Naive thymus-derived CD8-positive, alpha-beta T cell (primary cell): ENCODE measurements around the gene CD5L. TPM values are rescaled to one million over a fixed set of nuclear protein-coding genes. Genes with fewer than 3 reads are reported as not detected.

Source experiments
- ATAC-seq, 2 donors: fragments of 150-1000 bp; cut with Tn5 transposase in 1 of 2; sonication (Bioruptor Pico), chemical (Tn5 transposase) in 1 of 2; 1 replicate in 1 of 2; 2 replicates in 1 of 2; pipeline ENCODE4 v1.10.0; 2021; ENCODE audit warnings: mild to moderate bottlenecking in 2 of 2, moderate library complexity in 2 of 2
- POLR2A ChIA-PET: fragments of 350-600 bp; sonication (Branson Sonifier 250); formaldehyde crosslinking; loops from one replicate; lab custom pipeline; 2021; ENCODE audit warnings: antibody characterized with exemption; lab: Charles Lee
- DNase-seq, 10 donors: peaks; one replicate each; pipeline versions ENCODE4 v3.0.0 to v3.0.0-alpha.2; 2020 to 2022
- H3K27ac Mint-ChIP-seq, 10 donors: one replicate each; pipeline ENCODE4 v1.8.0; 2020 to 2022; ENCODE audit warnings: mild to moderate bottlenecking in 10 of 10, mixed read lengths in 10 of 10, moderate library complexity in 4 of 10, inconsistent platforms in 1 of 10
- H3K27me3 Mint-ChIP-seq, 5 donors: one replicate each; pipeline ENCODE4 v1.8.0; 2021 to 2022; ENCODE audit warnings: mixed read lengths in 5 of 5
- H3K36me3 Mint-ChIP-seq, 3 donors: one replicate each; pipeline ENCODE4 v1.8.0; 2020 to 2022; ENCODE audit warnings: mixed read lengths in 3 of 3, mild to moderate bottlenecking in 2 of 3, inconsistent platforms in 1 of 3
- H3K4me1 Mint-ChIP-seq, 4 donors: one replicate each; pipeline ENCODE4 v1.8.0; 2021 to 2022; ENCODE audit warnings: mixed read lengths in 4 of 4
- H3K4me3 Mint-ChIP-seq, 10 donors: one replicate each; pipeline ENCODE4 v1.8.0; 2020 to 2022; ENCODE audit warnings: mild to moderate bottlenecking in 10 of 10, mixed read lengths in 10 of 10, moderate library complexity in 6 of 10, inconsistent platforms in 1 of 10
- H3K9me3 Mint-ChIP-seq, 9 donors: one replicate each; pipeline ENCODE4 v1.8.0; 2020 to 2022; ENCODE audit warnings: mixed read lengths in 9 of 9, mild to moderate bottlenecking in 3 of 9, inconsistent platforms in 1 of 9, moderate library complexity in 1 of 9
- polyA plus RNA-seq, 3 donors: library from polyadenylated mRNA; unstranded; fragments of 300-500 nt; fragmentation: Illumina TruSeq; gene quantifications; one replicate each; pipeline ENCODE4 v1.2.3, GENCODE V29; 2021
- total RNA-seq, 8 experiments: library from RNA in 2 of 8; stranded (reverse) in 2 of 8; gene quantifications; one replicate each; pipeline ENCODE4 v1.2.3 and lab custom pipeline; 2021 to 2026

CD5L gene
- total RNA-seq = not detected
- not detected for polyA plus RNA-seq
- 0 to 0.09 (median 0) reads per million in 6 experiments for total RNA-seq (lab: John Stamatoyannopoulos, UW)

GRCh38 chr1:157841708-157842107 lies at the start of gene CD5L:
Gene CD5L, minus strand, starts transcription at chr1:157841808. Its CDS starts 107 bp downstream, at chr1:157841701.
- ATAC-seq = no peak
- no peaks in the 10 kb centered on the region for H3K9me3 Mint-ChIP-seq
- H3K36me3 Mint-ChIP-seq = no peaks in the 10 kb centered on the region
- DNase-seq = no peak
- POLR2A ChIA-PET = no interaction called here
- no peak within 1 kb of the TSS for H3K4me3 Mint-ChIP-seq
- no peak within 1 kb of the TSS for H3K27ac Mint-ChIP-seq
- peaks cover 0 to 20% (median 2%) of the 10 kb centered on the region in 5 donors for H3K27me3 Mint-ChIP-seq
- peaks cover 0 to 36% (median 0%) of the 10 kb centered on the region in 4 donors for H3K4me1 Mint-ChIP-seq

DNA sequence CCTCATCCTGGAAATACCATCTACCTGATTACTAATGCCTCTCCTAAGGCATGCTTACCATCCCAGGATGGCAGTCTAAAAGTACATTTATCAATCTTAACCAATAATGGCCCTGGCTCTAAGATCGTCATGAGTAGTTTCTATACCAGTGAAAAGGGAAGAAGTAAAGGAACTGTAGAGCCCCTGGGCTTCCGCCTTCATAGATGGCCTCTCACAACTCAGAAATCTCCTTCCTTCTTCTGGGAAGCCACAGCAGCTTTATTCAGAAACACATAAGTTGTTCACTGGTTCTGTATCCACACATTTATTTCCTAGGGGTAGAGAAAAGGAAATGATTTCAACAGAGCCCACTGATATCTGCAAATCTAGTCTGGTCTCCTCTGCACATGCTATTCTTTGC lies 41.0 kb upstream of the CD5L start:
- Mint-ChIP-seq H3K27ac (no peak overlapping the region), H3K4me1 (no peaks in the 10 kb centered on the region), H3K4me3 (no peak overlapping the region), H3K27me3 (peaks cover 5 to 47% (median 24%) of the 10 kb centered on the region in 5 donors), H3K9me3 (peaks cover 0 to 3% (median 0%) of the 10 kb centered on the region in 9 donors), H3K36me3 (no peaks in the 10 kb centered on the region)
- DNase-seq (no peak), ATAC-seq (no peak)
- POLR2A ChIA-PET = no interaction called here

GRCh38 chr1:157880621-157881020 lies 39.0 kb upstream of the CD5L start:
- DNase-seq (no peak), ATAC-seq (no peak)
- POLR2A ChIA-PET = no interaction called here
- H3K4me3 Mint-ChIP-seq = no peak overlapping the region
- H3K4me1 Mint-ChIP-seq = no peaks in the 10 kb centered on the region
- H3K27me3 Mint-ChIP-seq = peaks cover 5 to 47% (median 26%) of the 10 kb centered on the region in 5 donors
- H3K9me3 Mint-ChIP-seq = peaks cover 0 to 3% (median 0%) of the 10 kb centered on the region in 9 donors
- H3K36me3 Mint-ChIP-seq = no peaks in the 10 kb centered on the region
- H3K27ac Mint-ChIP-seq = no peak overlapping the region

GRCh38 chr1:157878059-157878458 lies 36.5 kb upstream of the CD5L start:
- Mint-ChIP-seq H3K27ac (no peak overlapping the region), H3K27me3 (peaks cover 4 to 28% (median 14%) of the 10 kb centered on the region in 5 donors), H3K36me3 (no peaks in the 10 kb centered on the region), H3K4me3 (no peak overlapping the region), H3K4me1 (no peaks in the 10 kb centered on the region), H3K9me3 (peaks cover 0 to 3% (median 0%) of the 10 kb centered on the region in 9 donors)
- ATAC-seq (no peak), DNase-seq (no peak)
- POLR2A ChIA-PET = no interaction called here

DNA sequence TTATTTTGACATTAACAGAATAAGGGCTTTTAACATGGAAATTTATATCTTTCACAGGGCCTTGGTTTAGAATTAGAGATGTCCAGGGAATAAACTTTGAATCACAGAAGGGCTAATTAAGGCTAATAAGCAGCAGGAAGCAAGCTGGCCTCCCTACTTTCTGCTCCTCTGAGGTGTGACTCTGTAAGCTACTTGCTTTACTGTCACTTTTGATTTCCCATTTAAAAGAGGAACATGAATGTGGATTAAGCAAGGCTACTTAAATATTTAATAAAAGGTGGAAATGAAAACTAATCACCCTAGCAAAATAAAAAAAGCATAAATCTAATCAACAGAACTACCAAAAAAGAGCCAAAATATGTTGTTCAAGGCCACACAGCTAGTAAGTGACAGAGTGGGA lies 28.9 kb upstream of the CD5L start:
- peaks cover 4 to 10% (median 7%) of the 10 kb centered on the region in 5 donors for H3K27me3 Mint-ChIP-seq

GRCh38 chr1:157868654-157869053 lies 27.0 kb upstream of the CD5L start:
- Mint-ChIP-seq H3K4me3 (no peak overlapping the region), H3K9me3 (no peaks in the 10 kb centered on the region), H3K27ac (no peak overlapping the region), H3K4me1 (peaks cover 0 to 4% (median 0%) of the 10 kb centered on the region in 4 donors), H3K27me3 (peaks cover 3 to 21% (median 10%) of the 10 kb centered on the region in 5 donors), H3K36me3 (no peaks in the 10 kb centered on the region)
- POLR2A ChIA-PET = no interaction called here
- no peak for DNase-seq
- no peak for ATAC-seq

More for the DNA sequence above, 28.9 kb upstream of the CD5L start:
- H3K4me3 Mint-ChIP-seq = no peak overlapping the region
- POLR2A ChIA-PET = no interaction called here
- H3K27ac Mint-ChIP-seq = no peak overlapping the region
- H3K36me3 Mint-ChIP-seq = no peaks in the 10 kb centered on the region
- DNase-seq (no peak), ATAC-seq (no peak)
- no peaks in the 10 kb centered on the region for H3K9me3 Mint-ChIP-seq
- peaks cover 0 to 4% (median 0%) of the 10 kb centered on the region in 4 donors for H3K4me1 Mint-ChIP-seq

- POLR2A ChIA-PET = interaction anchor here (0.7 kb wide), 1 partner anchor 281 kb away, joined by 3 read pairs; no protein-coding TSS in a partner anchor
- ATAC-seq (no peak), DNase-seq (no peak)
- Mint-ChIP-seq H3K4me1 (no peaks in the 10 kb centered on the region), H3K27me3 (peaks cover 0 to 12% (median 6%) of the 10 kb centered on the region in 5 donors), H3K36me3 (no peaks in the 10 kb centered on the region), H3K9me3 (no peaks in the 10 kb centered on the region), H3K4me3 (no peak overlapping the region), H3K27ac (no peak overlapping the region)
Observed at GRCh38 chr1:157862114-157863070, 20.8 kb upstream of the CD5L start.

DNA sequence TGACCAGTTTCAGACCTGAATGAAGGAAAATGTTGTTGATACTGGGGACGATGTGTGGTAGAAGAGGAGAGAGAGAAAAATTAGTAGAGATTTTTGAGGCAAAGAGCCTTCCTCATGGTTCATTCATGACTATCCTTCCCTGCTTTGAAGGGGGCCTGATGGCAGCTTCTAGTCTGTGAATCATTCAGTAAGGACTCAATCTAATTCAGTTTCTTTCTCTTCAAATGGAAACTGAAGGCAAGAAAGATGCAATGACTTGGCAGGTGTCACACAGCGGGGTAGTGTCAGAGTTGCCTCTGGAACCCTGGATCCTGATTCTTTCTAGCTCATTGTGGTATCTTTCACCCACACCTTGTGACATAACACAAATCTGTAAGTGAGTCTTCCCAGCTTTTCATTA lies 14.9 kb upstream of the CD5L start:
- Mint-ChIP-seq H3K9me3 (peaks cover 0 to 1% (median 0%) of the 10 kb centered on the region in 9 donors), H3K4me3 (no peak overlapping the region)
- DNase-seq = no peak

DNA sequence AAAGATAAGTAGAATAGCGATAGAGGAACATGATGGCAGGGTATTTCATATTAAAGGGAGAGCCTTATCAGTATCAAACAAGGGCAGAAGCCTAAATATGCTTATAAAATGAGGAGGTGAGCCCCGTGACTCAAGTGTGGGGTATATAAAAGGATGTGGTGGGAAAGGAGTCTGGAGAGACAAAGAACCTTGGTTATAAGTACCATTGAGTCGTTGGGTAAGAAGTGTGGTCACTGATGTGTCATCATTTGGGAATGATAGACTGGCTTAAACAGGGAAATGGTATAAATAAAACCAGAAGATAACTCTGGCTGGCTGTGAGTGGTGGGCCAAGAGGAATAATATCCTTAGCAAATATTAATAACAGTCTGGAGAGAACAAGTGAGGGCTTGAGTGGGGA lies 10.9 kb upstream of the CD5L start:
- H3K4me3 Mint-ChIP-seq = no peak overlapping the region
- H3K27me3 Mint-ChIP-seq = peaks cover 0 to 15% (median 0%) of the 10 kb centered on the region in 5 donors
- POLR2A ChIA-PET = no interaction called here
- peaks cover 0 to 1% (median 0%) of the 10 kb centered on the region in 9 donors for H3K9me3 Mint-ChIP-seq
- no peak overlapping the region for H3K27ac Mint-ChIP-seq
- peaks cover 0 to 12% (median 0%) of the 10 kb centered on the region in 4 donors for H3K4me1 Mint-ChIP-seq
- no peak for ATAC-seq
- DNase-seq = no peak
- no peaks in the 10 kb centered on the region for H3K36me3 Mint-ChIP-seq

More for the DNA sequence above, 14.9 kb upstream of the CD5L start:
- H3K4me1 Mint-ChIP-seq = no peaks in the 10 kb centered on the region
- no peak for ATAC-seq
- no peak overlapping the region for H3K27ac Mint-ChIP-seq
- H3K27me3 Mint-ChIP-seq = peaks cover 0 to 14% (median 0%) of the 10 kb centered on the region in 5 donors
- POLR2A ChIA-PET = no interaction called here
- H3K36me3 Mint-ChIP-seq = no peaks in the 10 kb centered on the region

GRCh38 chr1:157849229-157849875 lies 7.7 kb upstream of the CD5L start:
- no peak for ATAC-seq
- peaks cover 0 to 1% (median 0%) of the 10 kb centered on the region in 9 donors for H3K9me3 Mint-ChIP-seq
- DNase-seq = no peak
- peak overlapping the region in 1 of 10 donors; percentile 59 for H3K4me3 Mint-ChIP-seq
- POLR2A ChIA-PET = no interaction called here
- H3K27me3 Mint-ChIP-seq = peaks cover 0 to 20% (median 2%) of the 10 kb centered on the region in 5 donors
- H3K36me3 Mint-ChIP-seq = no peaks in the 10 kb centered on the region
- H3K4me1 Mint-ChIP-seq = peaks cover 0 to 24% (median 0%) of the 10 kb centered on the region in 4 donors
- H3K27ac Mint-ChIP-seq = peak overlapping the region in 2 of 10 donors; percentile 15 to 66

GRCh38 chr1:157844089-157844830 lies 2.7 kb upstream of the CD5L start:
- Mint-ChIP-seq H3K4me3 (no peak overlapping the region), H3K9me3 (no peaks in the 10 kb centered on the region), H3K36me3 (no peaks in the 10 kb centered on the region), H3K4me1 (peaks cover 0 to 40% (median 0%) of the 10 kb centered on the region in 4 donors), H3K27me3 (peaks cover 0 to 20% (median 2%) of the 10 kb centered on the region in 5 donors), H3K27ac (no peak overlapping the region)
- POLR2A ChIA-PET = no interaction called here
- no peak for DNase-seq
- no peak for ATAC-seq

- H3K27ac Mint-ChIP-seq = no peak overlapping the region
- H3K4me3 Mint-ChIP-seq = no peak overlapping the region
- ATAC-seq = no peak
- peaks cover 0 to 20% (median 2%) of the 10 kb centered on the region in 5 donors for H3K27me3 Mint-ChIP-seq
- H3K36me3 Mint-ChIP-seq = no peaks in the 10 kb centered on the region
- peaks cover 0 to 37% (median 0%) of the 10 kb centered on the region in 4 donors for H3K4me1 Mint-ChIP-seq
- POLR2A ChIA-PET = no interaction called here
- DNase-seq = no peak
- H3K9me3 Mint-ChIP-seq = no peaks in the 10 kb centered on the region
Observed at GRCh38 chr1:157842939-157843338, 1.3 kb upstream of the CD5L start.
